ENCODE results near the gene LITAFD. TPM values are rescaled to one million over a fixed set of nuclear protein-coding genes. Genes with fewer than 3 reads are reported as not detected.
"Not testable (repeated sequence)": the region's sequence is repeated elsewhere in the genome, so short reads cannot be mapped to it uniquely, and the experiment has no call there.

Gene LITAFD
- total and polyA plus RNA-seq, 9 of the 15 experiments (the other 6 are each of a cell fraction or from before 2014, with no cell fraction given) = not detected

- TF ChIP-seq ZNF274 (IDR thresholded peaks at IDR 0.05; ENCODE audit: borderline replicate concordance, low read depth, low read length) (no peak), SRSF7 (optimal IDR thresholded peaks at IDR 0.05; ENCODE audit: low read depth, low read length) (no peak)
Measured at GRCh38 chr16:8874388-8874787, 7.8 kb upstream of the LITAFD start (continued).

DNA sequence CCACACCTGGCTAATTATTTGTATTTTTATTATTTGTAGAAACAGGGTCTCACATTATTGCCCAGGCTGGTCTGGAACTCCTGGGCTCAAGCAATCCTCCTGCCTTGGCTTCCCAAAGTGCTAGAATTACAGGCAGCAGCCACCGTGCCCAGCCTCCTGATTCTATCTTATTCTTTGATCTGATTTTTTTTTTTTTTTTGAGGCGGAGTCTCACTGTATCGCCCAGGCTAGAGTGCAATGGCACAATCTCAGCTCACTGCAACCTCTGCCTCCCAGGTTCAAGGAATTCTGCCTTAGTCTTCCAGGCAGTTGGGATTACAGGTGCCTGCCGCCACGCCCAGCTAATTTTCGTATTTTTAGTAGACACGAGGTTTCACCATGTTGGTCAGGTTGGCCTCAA is 6.8 kb upstream of the LITAFD start:
- H3K9ac ChIP-seq (ENCODE audit: insufficient read depth in 1 of 2, low read depth in 2 of 2, low read length in 2 of 2); CTCF ChIA-PET (ENCODE audit: low intra/inter-chr PET ratio); H3K9me3 ChIP-seq (replicated peaks; ENCODE audit: control insufficient read depth, insufficient read depth, low read depth, low read length); H3K9me1 ChIP-seq (ENCODE audit: control insufficient read depth, insufficient read depth, low read length); ATAC-seq; H2AFZ ChIP-seq (ENCODE audit: low read depth, low read length); H4K20me1 ChIP-seq (replicated peaks; ENCODE audit: control insufficient read depth, insufficient read depth, low read length); H3K79me2 ChIP-seq (ENCODE audit: control insufficient read depth, insufficient read depth, low read length); BruUV-seq (replicated peaks); H3K27ac ChIP-seq (ENCODE audit: extremely low read depth, low read depth, low read length); H3K4me2 ChIP-seq (ENCODE audit: insufficient read depth, low read length); H3K36me3 ChIP-seq (ENCODE audit: control insufficient read depth, insufficient read depth, low read length); DNase-seq (ENCODE audit: extremely low read depth in 1 of 4, low spot score in 3 of 4); H3K4me3 ChIP-seq: not testable (repeated sequence)
- Histone ChIP-seq H3K27me3 (ENCODE audit: control insufficient read depth in 2 of 2, insufficient read depth in 2 of 2, low read length in 2 of 2) (peaks cover 0 to 12% of the 10 kb centered on the region in 2 experiments; a peak in 2 of 5 replicates), H3K4me1 (replicated peaks in 1 of 2; ENCODE audit: control insufficient read depth in 2 of 2, insufficient read depth in 2 of 2, low read length in 2 of 2) (peaks cover 10 to 14% of the 10 kb centered on the region in 2 experiments)
- intact Hi-C loops (cut with micrococcal nuclease) (loop anchor here (10.0 kb wide), 1 partner anchor 259 kb away; no protein-coding TSS in a partner anchor), in situ Hi-C loops (cut with MboI) (loop anchor here (5.0 kb wide), 1 partner anchor 223 kb away; no protein-coding TSS in a partner anchor)
- POLR2A ChIA-PET = interaction anchor here (0.9 to 1.6 kb wide), 2 partner anchors 13 to 36 kb away, joined by 3 to 5 read pairs; no protein-coding TSS in a partner anchor
- peak; percentile 15 for FAIRE-seq
- 13% methylated on average over 7 of the region's 7 CpGs for WGBS (ENCODE audit: insufficient coverage, low coverage, missing lambda C conversion rate)
